Skeletal muscle tissue (tissue), 4 donors: ENCODE data around the gene COIL. TPM values are rescaled to one million over a fixed set of nuclear protein-coding genes. Genes with fewer than 3 reads are reported as not detected.
"Not testable (repeated sequence)": the region's sequence is repeated elsewhere in the genome, so short reads cannot be mapped to it uniquely, and the experiment has no call there.

ENCODE experiments used
- H3K27ac ChIP-seq: one replicate; pipeline ENCODE4 v1.7.0; 2013; ENCODE audit warnings: mild to moderate bottlenecking, low read depth, low read length, inconsistent platforms
- H3K27me3 ChIP-seq, 3 donors: one replicate each; pipeline ENCODE4 v1.7.0; 2013; ENCODE audit warnings: low read length in 3 of 3; ENCODE audit not compliant: control insufficient read depth in 3 of 3, insufficient read depth in 3 of 3
- H3K36me3 ChIP-seq, 3 donors: one replicate each; pipeline ENCODE4 v1.7.0; 2013; ENCODE audit warnings: low read length in 3 of 3; ENCODE audit not compliant: control insufficient read depth in 3 of 3, insufficient read depth in 3 of 3
- H3K4me1 ChIP-seq, 3 donors: one replicate each; pipeline ENCODE4 v1.7.0; 2013; ENCODE audit warnings: low read length in 3 of 3, mild to moderate bottlenecking in 3 of 3; ENCODE audit not compliant: control insufficient read depth in 3 of 3, insufficient read depth in 3 of 3
- H3K4me3 ChIP-seq, 3 donors: one replicate each; pipeline ENCODE4 v1.7.0; 2013; ENCODE audit warnings: low read length in 3 of 3
- H3K9ac ChIP-seq, 3 donors: one replicate each; pipeline ENCODE4 v1.7.0; 2013; ENCODE audit warnings: low read length in 3 of 3, mild to moderate bottlenecking in 3 of 3, moderate library complexity in 2 of 3, low read depth in 1 of 3
- H3K9me3 ChIP-seq, 3 donors: one replicate each; pipeline ENCODE4 v1.7.0; 2013; ENCODE audit warnings: low read length in 3 of 3; ENCODE audit not compliant: control insufficient read depth in 3 of 3
- total RNA-seq: library from RNA; depleted of rRNA; stranded (reverse); fragments of >200 nt; gene quantifications from one replicate; pipeline ENCODE4 v1.2.3, GENCODE V29; 2014
- donor health status: Osteomylitis.

COIL gene
- total RNA-seq, 1 donor from 2014 or later: 14.6 TPM

- Histone ChIP-seq H3K9me3 (no peaks in the 10 kb centered on the region), H3K4me1 (no peaks in the 10 kb centered on the region), H3K36me3 (no peaks in the 10 kb centered on the region), H3K9ac (no peak overlapping the region), H3K27me3 (no peaks in the 10 kb centered on the region), H3K27ac (no peak overlapping the region), H3K4me3 (no peak overlapping the region)
Measured at GRCh38 chr17:56966338-56966737, 5.5 kb upstream of the COIL start.

- H3K9me3 ChIP-seq, H3K27me3 ChIP-seq, H3K4me1 ChIP-seq, H3K9ac ChIP-seq, H3K4me3 ChIP-seq, H3K27ac ChIP-seq, H3K36me3 ChIP-seq: not testable (repeated sequence)
Measured at GRCh38 chr17:56965681-56966080, 4.8 kb upstream of the COIL start.

- not testable (repeated sequence) for H3K4me3 ChIP-seq, H3K36me3 ChIP-seq, H3K27ac ChIP-seq, H3K4me1 ChIP-seq, H3K9ac ChIP-seq, H3K27me3 ChIP-seq, H3K9me3 ChIP-seq
Measured at GRCh38 chr17:56965241-56965640, 4.4 kb upstream of the COIL start.

- no peak overlapping the region for H3K4me3 ChIP-seq
- no peak overlapping the region for H3K9ac ChIP-seq
- peaks cover 9 to 18% (median 10%) of the 10 kb centered on the region in 3 donors for H3K4me1 ChIP-seq
- no peaks in the 10 kb centered on the region for H3K9me3 ChIP-seq
- peaks cover 0 to 2% (median 0%) of the 10 kb centered on the region in 3 donors for H3K36me3 ChIP-seq
- no peak overlapping the region for H3K27ac ChIP-seq
- no peaks in the 10 kb centered on the region for H3K27me3 ChIP-seq
Measured at GRCh38 chr17:56956992-56957391, 3.9 kb downstream of the COIL start.

GRCh38 chr17:56949595-56949994, 11.3 kb downstream of the COIL start:
- Histone ChIP-seq H3K27ac (no peak overlapping the region), H3K4me3 (no peak overlapping the region), H3K9me3 (no peaks in the 10 kb centered on the region), H3K9ac (no peak overlapping the region), H3K27me3 (no peaks in the 10 kb centered on the region), H3K36me3 (peaks cover 14 to 29% (median 20%) of the 10 kb centered on the region in 3 donors), H3K4me1 (no peaks in the 10 kb centered on the region)

- peaks cover 17 to 38% (median 27%) of the 10 kb centered on the region in 3 donors for H3K36me3 ChIP-seq
- H3K9me3 ChIP-seq: no peaks in the 10 kb centered on the region
- no peaks in the 10 kb centered on the region for H3K4me1 ChIP-seq
- H3K27me3 ChIP-seq: no peaks in the 10 kb centered on the region
- no peak overlapping the region for H3K4me3 ChIP-seq
- H3K9ac ChIP-seq: no peak overlapping the region
- H3K27ac ChIP-seq: no peak overlapping the region
Measured at GRCh38 chr17:56948491-56948890, 12.4 kb downstream of the COIL start.

- Histone ChIP-seq H3K27ac (no peak overlapping the region), H3K27me3 (no peaks in the 10 kb centered on the region), H3K9me3 (no peaks in the 10 kb centered on the region), H3K9ac (no peak overlapping the region), H3K36me3 (peaks cover 19 to 43% (median 30%) of the 10 kb centered on the region in 3 donors), H3K4me3 (no peak overlapping the region), H3K4me1 (no peaks in the 10 kb centered on the region)
Measured at GRCh38 chr17:56947741-56948140, 13.1 kb downstream of the COIL start.

GRCh38 chr17:56945938-56946505, 14.8 kb downstream of the COIL start:
- Histone ChIP-seq H3K4me1 (no peaks in the 10 kb centered on the region), H3K9me3 (no peaks in the 10 kb centered on the region), H3K36me3 (peaks cover 30 to 56% (median 42%) of the 10 kb centered on the region in 3 donors), H3K27ac (no peak overlapping the region), H3K4me3 (no peak overlapping the region), H3K27me3 (no peaks in the 10 kb centered on the region), H3K9ac (no peak overlapping the region)

GRCh38 chr17:56943505-56944125, 17.2 kb downstream of the COIL start:
- Histone ChIP-seq H3K9me3 (no peaks in the 10 kb centered on the region), H3K4me3 (no peak overlapping the region), H3K9ac (no peak overlapping the region), H3K27me3 (no peaks in the 10 kb centered on the region), H3K27ac (no peak overlapping the region), H3K36me3 (peaks cover 23 to 45% (median 37%) of the 10 kb centered on the region in 3 donors), H3K4me1 (no peaks in the 10 kb centered on the region)

GRCh38 chr17:56939869-56940484, 20.9 kb downstream of the COIL start:
- H3K9ac ChIP-seq: no peak overlapping the region
- H3K4me1 ChIP-seq: no peaks in the 10 kb centered on the region
- no peak overlapping the region for H3K4me3 ChIP-seq
- H3K27me3 ChIP-seq: no peaks in the 10 kb centered on the region
- H3K27ac ChIP-seq: no peak overlapping the region
- peaks cover 19 to 54% (median 49%) of the 10 kb centered on the region in 3 donors for H3K36me3 ChIP-seq
- no peaks in the 10 kb centered on the region for H3K9me3 ChIP-seq
